ENCODE results near the gene ZNF750.

DNA sequence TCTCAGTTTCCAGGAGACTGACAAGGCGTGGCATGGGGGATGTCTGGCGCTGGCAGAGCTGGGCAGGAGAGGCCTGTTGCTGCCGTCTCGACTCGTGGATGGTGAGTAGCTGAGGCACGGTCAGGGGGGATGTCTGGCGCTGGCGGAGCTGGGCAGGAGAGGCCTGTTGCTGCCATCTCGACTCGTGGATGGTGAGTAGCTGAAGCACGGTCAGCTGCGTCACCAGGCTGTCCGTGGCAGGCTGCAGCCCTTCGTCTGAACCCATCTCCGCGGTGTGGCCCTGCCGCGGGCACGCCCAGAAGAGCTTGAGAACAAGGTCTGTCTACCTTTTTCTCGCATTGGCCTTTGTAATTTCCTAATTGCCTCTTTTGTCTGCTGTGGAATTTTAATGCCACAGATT is 25.0 kb downstream of the ZNF750 start:
- TF ChIP-seq FOXM1 (IDR thresholded peaks at IDR 0.05; ENCODE audit: borderline replicate concordance, low read depth) (no peak), YY1 (IDR thresholded peaks at IDR 0.05; ENCODE audit: low read depth) (no peak)
- TF ChIP-seq, protein P1, sequence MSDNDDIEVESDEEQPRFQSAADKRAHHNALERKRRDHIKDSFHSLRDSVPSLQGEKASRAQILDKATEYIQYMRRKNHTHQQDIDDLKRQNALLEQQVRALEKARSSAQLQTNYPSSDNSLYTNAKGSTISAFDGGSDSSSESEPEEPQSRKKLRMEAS (IDR thresholded peaks at IDR 0.05), result no peak
